Renal cortex interstitium (tissue), 15 donors: ENCODE results near the gene ZNF638. TPM values are rescaled to one million over a fixed set of nuclear protein-coding genes. Genes with fewer than 3 reads are reported as not detected.
"Not testable (repeated sequence)": the region's sequence is repeated elsewhere in the genome, so short reads cannot be mapped to it uniquely, and the experiment has no call there.

Experiments
- DNase-seq, 11 donors: peaks; one replicate each; pipeline ENCODE4 v3.0.0-alpha.2; 2013; ENCODE audit warnings: low read depth in 9 of 11, low spot score in 4 of 11; ENCODE audit errors: extremely low read depth in 1 of 11
- long read RNA-seq, 16 experiments: transcript quantifications; one replicate each; lab custom pipeline, GENCODE V29; 2026
- polyA plus RNA-seq, 3 donors: library from polyadenylated mRNA; unstranded; fragments of 120-200 nt; gene quantifications; one replicate each; pipeline ENCODE4 v1.2.1, GENCODE V29; 2013; ENCODE audit not compliant: insufficient read length in 3 of 3

ZNF638 gene, protein sequence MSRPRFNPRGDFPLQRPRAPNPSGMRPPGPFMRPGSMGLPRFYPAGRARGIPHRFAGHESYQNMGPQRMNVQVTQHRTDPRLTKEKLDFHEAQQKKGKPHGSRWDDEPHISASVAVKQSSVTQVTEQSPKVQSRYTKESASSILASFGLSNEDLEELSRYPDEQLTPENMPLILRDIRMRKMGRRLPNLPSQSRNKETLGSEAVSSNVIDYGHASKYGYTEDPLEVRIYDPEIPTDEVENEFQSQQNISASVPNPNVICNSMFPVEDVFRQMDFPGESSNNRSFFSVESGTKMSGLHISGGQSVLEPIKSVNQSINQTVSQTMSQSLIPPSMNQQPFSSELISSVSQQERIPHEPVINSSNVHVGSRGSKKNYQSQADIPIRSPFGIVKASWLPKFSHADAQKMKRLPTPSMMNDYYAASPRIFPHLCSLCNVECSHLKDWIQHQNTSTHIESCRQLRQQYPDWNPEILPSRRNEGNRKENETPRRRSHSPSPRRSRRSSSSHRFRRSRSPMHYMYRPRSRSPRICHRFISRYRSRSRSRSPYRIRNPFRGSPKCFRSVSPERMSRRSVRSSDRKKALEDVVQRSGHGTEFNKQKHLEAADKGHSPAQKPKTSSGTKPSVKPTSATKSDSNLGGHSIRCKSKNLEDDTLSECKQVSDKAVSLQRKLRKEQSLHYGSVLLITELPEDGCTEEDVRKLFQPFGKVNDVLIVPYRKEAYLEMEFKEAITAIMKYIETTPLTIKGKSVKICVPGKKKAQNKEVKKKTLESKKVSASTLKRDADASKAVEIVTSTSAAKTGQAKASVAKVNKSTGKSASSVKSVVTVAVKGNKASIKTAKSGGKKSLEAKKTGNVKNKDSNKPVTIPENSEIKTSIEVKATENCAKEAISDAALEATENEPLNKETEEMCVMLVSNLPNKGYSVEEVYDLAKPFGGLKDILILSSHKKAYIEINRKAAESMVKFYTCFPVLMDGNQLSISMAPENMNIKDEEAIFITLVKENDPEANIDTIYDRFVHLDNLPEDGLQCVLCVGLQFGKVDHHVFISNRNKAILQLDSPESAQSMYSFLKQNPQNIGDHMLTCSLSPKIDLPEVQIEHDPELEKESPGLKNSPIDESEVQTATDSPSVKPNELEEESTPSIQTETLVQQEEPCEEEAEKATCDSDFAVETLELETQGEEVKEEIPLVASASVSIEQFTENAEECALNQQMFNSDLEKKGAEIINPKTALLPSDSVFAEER (N-terminal part only)
- polyA plus RNA-seq, result 100 to 1,000 TPM; 188 to 231 (median 227) TPM
- long read RNA-seq, donor 1, transcript ZNF638-206 (2 exons, 931 nt), result major isoform, 6 of 19 reads
- long read RNA-seq, donor 1, partial matches to known transcripts, result 12 of 19 reads
- long read RNA-seq, donor 1, other reads (novel, unspliced or antisense), result 0 of 19 reads
- long read RNA-seq, donor 2, full-length matches to known transcripts, result 9 of 14 reads
- long read RNA-seq, donor 2, partial matches to known transcripts, result 5 of 14 reads
- long read RNA-seq, donor 2, other reads (novel, unspliced or antisense), result 0 of 14 reads
- long read RNA-seq, donor 3, transcript ZNF638-206 (2 exons, 931 nt), result major isoform, 12 of 53 reads
- long read RNA-seq, donor 3, partial matches to known transcripts, result 40 of 53 reads
- long read RNA-seq, donor 3, other reads (novel, unspliced or antisense), result 0 of 53 reads
- long read RNA-seq, donor 4, transcript ZNF638-206 (2 exons, 931 nt), result major isoform, 5 of 13 reads
- long read RNA-seq, donor 4, partial matches to known transcripts, result 5 of 13 reads
- long read RNA-seq, donor 4, other reads (novel, unspliced or antisense), result 0 of 13 reads
- long read RNA-seq, donor 5, result 0 reads
- long read RNA-seq, donor 6, full-length matches to known transcripts, result 13 of 60 reads
- long read RNA-seq, donor 6, partial matches to known transcripts, result 47 of 60 reads
- long read RNA-seq, donor 6, other reads (novel, unspliced or antisense), result 0 of 60 reads
- long read RNA-seq, donor 7, transcript ZNF638-206 (2 exons, 931 nt), result major isoform, 7 of 46 reads
- long read RNA-seq, donor 7, partial matches to known transcripts, result 36 of 46 reads
- long read RNA-seq, donor 7, other reads (novel, unspliced or antisense), result 0 of 46 reads
- long read RNA-seq, donor 8, transcript ZNF638-206 (2 exons, 931 nt), result major isoform, 8 of 73 reads
- long read RNA-seq, donor 8, partial matches to known transcripts, result 60 of 73 reads
- long read RNA-seq, donor 8, other reads (novel, unspliced or antisense), result 0 of 73 reads
- long read RNA-seq, donor 9, partial matches to known transcripts, result 6 of 13 reads
- long read RNA-seq, donor 9, other reads (novel, unspliced or antisense), result 0 of 13 reads
- long read RNA-seq, donor 10, full-length matches to known transcripts, result 13 of 86 reads
- long read RNA-seq, donor 10, partial matches to known transcripts, result 73 of 86 reads
- long read RNA-seq, donor 10, other reads (novel, unspliced or antisense), result 0 of 86 reads
- long read RNA-seq, donor 11, transcript ZNF638-206 (2 exons, 931 nt), result major isoform, 9 of 18 reads
- long read RNA-seq, donor 11, partial matches to known transcripts, result 8 of 18 reads
- long read RNA-seq, donor 11, other reads (novel, unspliced or antisense), result 0 of 18 reads
- long read RNA-seq, donor 12, partial matches to known transcripts, result 5 of 7 reads
- long read RNA-seq, donor 12, other reads (novel, unspliced or antisense), result 0 of 7 reads
- long read RNA-seq, donor 13, transcript ZNF638-206 (2 exons, 931 nt), result major isoform, 13 of 78 reads
- long read RNA-seq, donor 13, partial matches to known transcripts, result 63 of 78 reads
- long read RNA-seq, donor 13, other reads (novel, unspliced or antisense), result 0 of 78 reads
- long read RNA-seq, donor 14, transcript ZNF638-206 (2 exons, 931 nt), result major isoform, 6 of 25 reads
- long read RNA-seq, donor 14, partial matches to known transcripts, result 18 of 25 reads
- long read RNA-seq, donor 14, other reads (novel, unspliced or antisense), result 0 of 25 reads
- long read RNA-seq, donor 15, result 0 reads
- long read RNA-seq, donor 16, full-length matches to known transcripts, result 26 of 103 reads
- long read RNA-seq, donor 16, partial matches to known transcripts, result 77 of 103 reads
- long read RNA-seq, donor 16, other reads (novel, unspliced or antisense), result 0 of 103 reads

DNA sequence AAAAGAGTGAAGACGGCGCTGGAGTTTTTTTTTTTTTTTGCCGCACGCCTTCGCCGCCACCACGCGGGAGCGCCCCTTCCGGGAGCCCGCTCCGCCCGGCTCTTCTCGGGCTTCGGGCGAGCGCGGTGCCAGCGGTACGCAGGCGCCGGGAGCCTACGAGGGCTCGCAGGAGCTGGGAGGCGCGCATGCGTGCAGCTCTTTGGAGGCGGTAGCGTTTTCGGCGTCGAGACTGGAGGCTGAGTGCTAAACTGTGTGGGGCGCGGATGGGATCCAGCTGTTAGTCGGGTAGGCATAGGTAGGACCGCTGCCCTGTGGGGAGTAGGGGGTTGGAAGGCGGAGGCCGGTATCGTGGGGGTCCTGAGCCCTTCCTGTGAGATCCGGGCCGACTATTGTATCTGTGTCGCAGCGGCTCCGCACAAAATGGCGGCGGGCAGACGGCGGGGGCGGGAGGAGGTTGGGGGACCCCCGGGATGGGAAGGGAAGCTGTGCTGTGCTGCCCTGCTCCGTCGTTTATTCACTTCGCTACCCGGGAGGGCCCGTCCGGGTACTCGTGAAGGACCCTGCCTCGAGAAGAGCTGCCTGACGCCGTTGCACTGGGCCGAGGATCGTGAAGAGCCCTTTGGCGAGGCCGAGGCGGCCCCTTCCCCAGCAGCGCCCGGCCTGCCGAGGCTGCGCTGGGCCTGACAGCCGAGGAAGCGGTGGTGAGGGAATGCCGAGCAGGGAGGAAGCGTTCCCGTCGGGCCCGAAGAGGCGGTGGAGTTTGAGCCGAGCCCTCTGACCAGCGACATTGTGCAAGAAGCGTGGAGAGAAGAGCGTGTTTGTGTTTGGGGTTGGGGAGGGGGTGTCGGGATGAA, at the start of gene ZNF638:
ZNF638 (plus strand) TSS at position 202 of the 854 bp plus-strand sequence. CDS start 17,173 bp downstream, outside the sequence.
- peak; percentile 86 to 94 (median 92) for DNase-seq

DNA sequence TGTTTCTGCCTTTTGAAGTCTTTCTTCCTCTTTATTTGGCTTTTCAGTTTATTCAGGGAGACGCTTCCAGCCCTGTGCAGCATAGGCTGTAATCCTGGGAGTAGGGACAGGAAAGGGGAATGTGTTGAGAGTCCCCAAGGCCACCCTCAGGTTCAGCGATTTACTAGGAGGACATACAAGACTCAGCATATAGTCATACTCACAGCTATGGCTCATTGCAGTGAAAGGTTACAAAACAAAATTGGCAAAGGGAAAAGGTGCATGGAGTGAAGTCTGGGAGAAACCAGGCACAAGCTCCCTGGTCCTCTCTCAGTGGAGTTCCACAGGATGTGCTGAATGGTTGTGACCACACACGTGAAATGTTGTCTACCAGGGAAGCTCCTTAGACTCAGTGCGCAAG, 49.6 kb upstream of the ZNF638 start:
- no peak for DNase-seq

DNA sequence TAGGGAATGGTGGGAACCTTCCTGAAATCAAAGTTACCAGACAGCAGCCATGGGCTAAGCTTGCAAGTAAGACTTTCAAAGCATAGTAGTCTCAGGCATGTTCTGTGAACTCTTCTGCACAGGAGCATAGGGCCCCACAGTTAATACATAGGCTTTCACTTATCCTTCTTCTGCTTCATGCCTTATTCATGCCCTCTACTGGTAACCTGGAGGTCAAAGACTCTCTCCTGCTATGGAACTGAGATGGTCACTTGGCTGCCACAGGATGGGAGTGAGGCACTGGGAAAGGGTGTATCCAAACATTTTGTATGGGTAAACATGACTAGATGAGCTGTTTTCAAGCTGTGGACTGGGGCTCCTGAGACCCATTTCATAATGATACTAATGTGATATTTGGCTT, 49.1 kb upstream of the ZNF638 start:
- DNase-seq, result no peak

DNA sequence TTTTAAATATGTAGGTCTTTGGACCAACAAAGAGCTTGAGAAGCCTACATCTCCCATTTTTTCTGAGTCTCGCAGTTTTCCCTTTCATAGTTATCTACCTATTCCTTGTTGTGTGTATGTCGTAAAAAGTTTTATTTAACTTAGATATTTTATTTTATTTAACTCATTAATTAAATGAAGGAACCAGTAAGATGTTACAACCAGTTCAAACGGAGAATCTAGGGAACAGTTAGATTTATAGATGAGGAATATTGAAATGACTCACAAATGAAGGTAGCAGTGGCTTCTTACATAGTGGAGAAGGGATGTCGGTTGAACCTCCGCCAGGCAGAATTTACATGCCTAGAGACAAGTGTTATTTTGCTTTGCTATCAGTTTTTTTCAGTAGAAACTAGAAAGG, 48.5 kb upstream of the ZNF638 start:
- DNase-seq, result no peak

DNA sequence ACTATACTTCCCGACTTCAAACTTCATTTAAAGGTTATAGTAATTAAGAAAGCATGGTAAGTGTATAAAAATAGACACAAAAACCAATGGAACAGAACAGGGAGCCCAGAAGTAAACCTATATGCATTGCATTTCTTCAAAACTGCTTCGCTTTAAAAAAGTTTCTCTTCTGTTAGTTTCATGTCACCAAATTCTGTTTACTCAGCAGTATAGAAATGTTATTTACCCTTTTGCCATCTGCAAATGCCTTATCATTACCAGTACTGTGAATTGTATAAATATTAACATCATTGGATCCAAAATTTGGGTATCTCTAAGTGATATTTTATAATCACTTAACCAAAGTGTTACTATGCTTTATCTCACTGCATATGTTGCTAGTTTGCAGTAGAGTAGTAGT, 45.9 kb upstream of the ZNF638 start:
- no peak for DNase-seq

DNA sequence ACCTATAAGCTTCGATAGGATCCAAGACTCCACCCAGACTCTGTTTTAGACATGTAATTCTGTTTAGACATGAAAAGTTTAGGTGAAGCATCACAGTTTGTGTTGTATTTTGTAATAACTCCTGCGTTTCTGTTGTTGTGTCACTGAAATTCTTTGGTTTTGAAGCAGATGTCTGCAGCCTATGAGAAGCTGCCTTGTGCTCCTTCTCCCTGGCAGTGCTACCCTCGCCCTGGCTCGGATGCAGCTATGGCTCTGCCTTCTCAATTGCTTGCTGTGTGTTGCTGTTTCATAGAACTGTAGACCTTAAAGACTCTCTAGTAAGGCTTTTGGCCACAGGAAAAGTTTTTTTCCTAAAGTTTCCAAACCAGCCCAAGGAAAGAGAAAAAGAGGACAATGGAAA, 40.2 kb upstream of the ZNF638 start:
- no peak for DNase-seq

DNA sequence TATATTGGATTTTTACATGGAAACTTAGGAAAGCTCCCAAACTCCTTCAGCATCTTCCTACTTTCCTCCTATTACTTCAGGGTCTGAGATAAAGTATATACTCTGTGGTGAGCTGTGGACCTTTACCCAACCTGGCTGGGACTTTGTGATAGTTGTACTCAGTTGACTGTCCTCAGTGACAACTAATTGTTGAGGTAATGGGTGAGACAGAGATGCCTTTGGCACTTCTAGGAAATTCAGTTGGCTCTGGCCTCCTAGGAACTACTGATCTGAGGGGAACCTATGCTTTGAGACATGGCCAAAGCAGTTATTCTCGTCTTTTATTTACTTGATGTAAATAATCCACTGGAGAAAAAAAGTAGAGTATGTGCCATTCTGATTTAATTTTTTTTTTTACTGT, 39.4 kb upstream of the ZNF638 start:
- no peak for DNase-seq

DNA sequence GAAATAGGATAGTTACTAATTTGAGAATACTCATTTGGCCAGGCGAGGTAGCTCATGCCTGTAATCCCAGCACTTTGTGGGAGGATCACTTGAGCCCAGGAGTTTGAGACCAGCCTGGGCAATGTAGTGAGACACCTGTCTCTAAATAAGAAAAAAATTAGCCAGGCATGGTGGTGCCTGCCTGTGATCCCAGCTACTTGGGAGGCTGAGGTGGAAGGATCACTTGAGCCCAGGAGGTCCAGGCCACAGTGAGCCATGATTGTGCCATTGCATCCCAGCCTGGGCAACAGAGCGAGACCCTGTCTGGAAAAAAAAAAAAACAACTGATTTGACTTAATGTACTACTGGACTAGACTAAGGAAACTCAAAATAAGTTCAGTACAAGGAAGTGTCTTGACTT, 32.7 kb upstream of the ZNF638 start:
- no peak for DNase-seq

DNA sequence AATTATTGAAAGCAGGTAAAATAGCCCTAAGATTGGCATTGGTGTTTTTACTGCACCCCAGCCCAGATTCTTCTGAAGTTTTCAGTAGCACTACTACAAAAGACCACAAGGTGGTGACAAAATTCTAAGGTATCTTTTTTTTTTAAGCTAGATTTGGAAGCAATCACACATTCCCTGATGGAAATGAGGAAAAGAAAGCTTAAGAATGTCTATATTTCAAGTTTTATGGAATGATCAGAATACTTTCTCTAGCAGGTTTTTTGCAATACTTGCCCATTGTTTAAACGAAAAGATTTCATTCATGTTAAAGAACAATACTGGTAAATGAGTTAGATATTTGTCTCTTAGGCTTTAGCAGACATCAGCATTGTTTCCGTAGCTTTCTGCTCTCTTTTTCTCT, 32.1 kb upstream of the ZNF638 start:
- DNase-seq, result peak in 3 of 11 donors; percentile 22 to 36 (median 22)

DNA sequence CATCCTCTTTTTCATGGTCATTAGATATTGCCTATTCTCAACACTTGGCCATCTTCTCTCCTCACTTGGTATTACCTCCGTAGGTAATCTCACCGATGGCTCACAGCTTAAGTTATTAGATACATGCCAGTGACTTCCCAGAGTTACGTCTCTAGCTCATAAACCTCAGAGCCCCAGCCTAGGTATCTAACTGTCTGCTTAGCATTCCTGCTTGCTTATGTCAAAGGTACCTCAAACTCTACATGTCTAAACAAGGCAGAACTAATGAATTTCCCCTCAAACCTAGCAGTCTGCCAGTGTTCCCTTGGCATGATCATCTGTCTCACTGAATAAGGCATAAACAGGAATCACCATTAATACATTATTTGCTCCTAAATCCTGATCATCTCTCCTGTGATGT, 27.7 kb upstream of the ZNF638 start:
- DNase-seq, result no peak

DNA sequence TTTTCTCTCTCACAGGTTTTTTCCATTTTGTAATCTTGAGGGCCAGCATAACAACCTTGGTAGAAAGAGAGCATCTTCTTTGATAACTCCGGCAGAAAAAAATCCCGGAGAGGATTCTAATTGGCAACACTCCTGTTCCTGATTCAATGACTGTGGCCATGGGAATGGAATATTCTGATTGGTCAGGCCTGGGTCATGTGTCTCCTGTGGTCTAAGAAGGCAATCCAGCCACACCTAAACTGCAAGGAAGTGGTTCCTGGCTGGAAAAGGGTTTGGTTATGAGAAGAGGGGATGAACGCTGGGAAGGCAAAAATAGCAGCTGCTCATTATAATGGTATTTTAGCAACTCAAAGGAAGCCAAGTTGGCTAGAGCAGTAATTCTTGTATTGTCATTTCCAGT, 24.8 kb upstream of the ZNF638 start:
- DNase-seq, result no peak

DNA sequence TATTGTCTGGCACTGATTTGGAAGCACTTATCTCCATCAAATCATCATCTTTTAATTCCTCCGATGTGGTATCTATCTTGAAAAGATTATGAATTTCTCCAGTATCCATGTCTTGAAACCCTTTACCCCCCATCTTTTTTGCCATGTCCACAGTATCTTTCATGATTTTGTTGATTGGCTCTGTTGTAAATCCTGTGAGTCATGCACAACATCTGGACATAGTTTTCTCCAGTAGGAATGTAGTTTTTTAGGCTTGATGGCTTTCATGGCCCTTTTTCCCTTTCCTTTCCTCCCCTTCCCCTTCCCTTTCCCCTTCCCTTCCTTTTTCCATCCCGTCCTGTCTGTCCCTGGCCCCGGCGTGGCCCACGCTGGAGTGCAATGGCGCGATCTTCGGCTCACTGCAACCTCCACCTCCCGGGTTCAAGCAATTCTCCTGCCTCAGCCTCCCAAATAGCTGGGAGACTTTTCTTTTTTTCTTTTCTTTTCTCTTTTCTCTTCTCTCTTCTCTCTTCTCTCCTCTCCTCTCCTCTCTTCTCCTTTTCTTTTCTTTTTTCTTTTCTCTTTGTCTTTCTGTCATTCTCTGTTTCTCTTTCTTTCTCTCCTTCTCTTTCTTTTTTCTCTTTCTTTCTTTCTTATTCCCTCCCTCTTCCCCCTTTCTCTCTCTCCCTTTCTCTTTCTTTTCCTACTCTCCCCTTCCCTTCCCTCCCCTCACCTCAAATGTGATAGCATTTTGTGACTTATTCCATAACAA, 18.4 kb upstream of the ZNF638 start:
- DNase-seq, result no peak

DNA sequence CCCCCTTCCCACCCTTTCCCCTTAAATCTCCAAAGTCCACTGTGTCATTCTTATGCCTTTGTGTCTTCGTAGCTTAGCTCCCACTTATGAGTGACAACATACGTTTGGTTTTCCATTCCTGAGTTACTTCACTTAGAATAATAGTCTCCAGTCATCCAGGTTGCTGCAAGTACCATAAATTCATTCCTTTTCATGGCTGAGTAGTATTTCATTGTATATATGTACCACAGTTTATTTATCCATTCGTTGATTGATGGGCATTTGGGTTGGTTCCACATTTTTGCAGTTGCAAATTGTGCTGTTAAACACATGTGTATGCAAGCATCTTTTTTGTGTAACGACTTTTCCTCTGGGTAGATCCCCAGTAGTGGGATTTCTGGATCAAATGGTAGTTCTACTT, 14.5 kb upstream of the ZNF638 start:
- DNase-seq, result no peak

DNA sequence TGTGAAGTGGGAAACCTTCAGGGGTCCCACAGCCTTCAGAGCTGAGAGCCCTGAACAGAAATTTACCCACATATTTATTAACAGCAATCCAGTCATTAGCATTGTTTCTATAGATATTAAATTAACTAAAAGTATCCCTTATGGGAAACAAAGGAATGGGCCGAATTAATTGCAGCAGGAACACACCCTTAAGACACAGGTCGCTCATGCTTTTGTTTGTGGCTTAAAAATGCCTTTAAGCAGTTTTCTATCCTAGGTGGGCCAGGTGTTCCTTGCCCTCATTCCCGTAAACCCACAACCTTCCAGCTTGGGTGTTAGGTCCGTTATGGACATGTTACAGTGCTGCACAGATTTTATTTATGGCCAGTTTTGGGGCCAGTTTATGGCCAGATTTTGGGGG, 13.7 kb upstream of the ZNF638 start:
- DNase-seq, result not testable (repeated sequence)
